HEK293 (cell line): ENCODE measurements around the gene LEUTX.

Experiments
- CTCF ChIA-PET: fragments of 350-600 bp; formaldehyde crosslinking; extraction: SDS; loops from one replicate; lab custom pipeline; 2021; ENCODE audit warnings: antibody characterized with exemption; lab: Yijun Ruan, JAX
- POLR2A ChIA-PET: fragments of 300-600 bp; formaldehyde crosslinking; extraction: SDS; loops from one replicate; lab custom pipeline; 2020; ENCODE audit warnings: antibody characterized with exemption, inconsistent platforms; lab: Yijun Ruan, JAX
- H3K27ac ChIP-seq: fragments of 200-500 bp; sonication (Bioruptor generic); 2 replicates; pipeline ENCODE4 v1.5.1; 2014; ENCODE audit warnings: low read depth, low read length, control low read depth, inconsistent platforms; ENCODE audit errors: extremely low read depth
- H3K36me3 ChIP-seq, 2 experiments: fragments of 200-500 bp in 1 of 2; sonication (Bioruptor generic) in 1 of 2; 1 replicate in 1 of 2; 2 replicates in 1 of 2; pipeline ENCODE4 v1.5.1; 2014 to 2017; ENCODE audit warnings: inconsistent platforms in 2 of 2, low read length in 2 of 2; ENCODE audit not compliant: control insufficient read depth in 2 of 2, insufficient read depth in 1 of 2
- H3K4me1 ChIP-seq: fragments of 200-500 bp; sonication (Bioruptor generic); 2 replicates; pipeline ENCODE4 v1.5.1; 2014; ENCODE audit warnings: mild to moderate bottlenecking, low read length, inconsistent platforms; ENCODE audit not compliant: control insufficient read depth, insufficient read depth
- H3K4me3 ChIP-seq: 2 replicates; pipeline ENCODE4 v1.5.1; 2011; ENCODE audit warnings: low read depth, mild to moderate bottlenecking, control low read depth, low read length, moderate library complexity
- H3K9me3 ChIP-seq: fragments of 200-500 bp; sonication (Bioruptor generic); 2 replicates; pipeline ENCODE4 v1.5.1; 2014; ENCODE audit warnings: low read depth, low read length, inconsistent platforms; ENCODE audit not compliant: control insufficient read depth, insufficient read depth
- GLI4 ChIP-seq: fragments of 450-650 bp; formaldehyde crosslinking; IDR thresholded peaks from 2 replicates; pipeline ENCODE4 v1.5.1; 2016; ENCODE audit warnings: missing biosample characterization, missing genetic modification characterization
- GLIS1 ChIP-seq: fragments of 450-650 bp; formaldehyde crosslinking; IDR thresholded peaks from 2 replicates; pipeline ENCODE4 v1.5.1; 2016; ENCODE audit warnings: missing biosample characterization, missing genetic modification characterization
- PRDM10 ChIP-seq: fragments of 450-650 bp; formaldehyde crosslinking; IDR thresholded peaks from 2 replicates; pipeline ENCODE4 v1.5.1; 2016; ENCODE audit warnings: missing biosample characterization, missing genetic modification characterization
- SETDB1 ChIP-seq: IDR thresholded peaks from one replicate; pipeline ENCODE4 v1.6.1; 2017; ENCODE audit warnings: mild to moderate bottlenecking, low read length, moderate library complexity, mixed read lengths; ENCODE audit not compliant: insufficient read length
- WT1 ChIP-seq: fragments of 450-650 bp; formaldehyde crosslinking; IDR thresholded peaks from 2 replicates; pipeline ENCODE4 v1.5.1; 2016; ENCODE audit warnings: missing biosample characterization, missing genetic modification characterization
- YY2 ChIP-seq: fragments of 450-650 bp; formaldehyde crosslinking; IDR thresholded peaks from 2 replicates; pipeline ENCODE4 v1.5.1; 2016; ENCODE audit warnings: missing biosample characterization, missing genetic modification characterization
- ZNF138 ChIP-seq: fragments of 450-650 bp; formaldehyde crosslinking; IDR thresholded peaks from 2 replicates; pipeline ENCODE4 v1.5.1; 2016; ENCODE audit warnings: missing biosample characterization, missing genetic modification characterization, borderline replicate concordance
- ZNF16 ChIP-seq: fragments of 450-650 bp; formaldehyde crosslinking; IDR thresholded peaks from 2 replicates; pipeline ENCODE4 v1.5.1; 2016; ENCODE audit warnings: low read depth, missing biosample characterization, missing genetic modification characterization
- ZNF2 ChIP-seq: fragments of 450-650 bp; formaldehyde crosslinking; IDR thresholded peaks from 2 replicates; pipeline ENCODE4 v1.5.1; 2016; ENCODE audit warnings: missing biosample characterization, missing genetic modification characterization
- ZNF223 ChIP-seq: fragments of 450-650 bp; formaldehyde crosslinking; IDR thresholded peaks from 2 replicates; pipeline ENCODE4 v1.5.1; 2016; ENCODE audit warnings: missing biosample characterization, missing genetic modification characterization
- ZNF239 ChIP-seq: fragments of 450-650 bp; formaldehyde crosslinking; IDR thresholded peaks from 2 replicates; pipeline ENCODE4 v1.5.1; 2016; ENCODE audit warnings: missing biosample characterization, missing genetic modification characterization
- ZNF501 ChIP-seq: fragments of 450-650 bp; formaldehyde crosslinking; IDR thresholded peaks from 2 replicates; pipeline ENCODE4 v1.5.1; 2016; ENCODE audit warnings: missing biosample characterization, missing genetic modification characterization
- ZNF555 ChIP-seq: fragments of 450-650 bp; formaldehyde crosslinking; conservative IDR thresholded peaks from 2 replicates; pipeline ENCODE4 v1.5.1; 2017; ENCODE audit warnings: missing biosample characterization, mild to moderate bottlenecking, missing genetic modification characterization, inconsistent platforms
- ZNF580 ChIP-seq: fragments of 450-650 bp; formaldehyde crosslinking; IDR thresholded peaks from 2 replicates; pipeline ENCODE4 v1.5.1; 2016; ENCODE audit warnings: missing biosample characterization, missing genetic modification characterization
- ZNF621 ChIP-seq: fragments of 450-650 bp; formaldehyde crosslinking; IDR thresholded peaks from 2 replicates; pipeline ENCODE4 v1.5.1; 2017; ENCODE audit warnings: missing biosample characterization, missing genetic modification characterization
- ZNF624 ChIP-seq: fragments of 450-650 bp; formaldehyde crosslinking; IDR thresholded peaks from 2 replicates; pipeline ENCODE4 v1.5.1; 2017; ENCODE audit warnings: missing biosample characterization, missing genetic modification characterization
- ZNF626 ChIP-seq: fragments of 450-650 bp; sonication (Bioruptor Pico); formaldehyde crosslinking; IDR thresholded peaks from 2 replicates; pipeline ENCODE4 v1.5.1; 2018; ENCODE audit warnings: missing biosample characterization, missing genetic modification characterization, inconsistent platforms
- TF ChIP-seq, protein P1 (sequence below): fragments of 450-650 bp; IDR thresholded peaks from 2 replicates; pipeline ENCODE4 v1.5.1; 2018; ENCODE audit warnings: missing biosample characterization, missing genetic modification characterization
- TF ChIP-seq, protein P2 (sequence below): fragments of 450-650 bp; formaldehyde crosslinking; IDR thresholded peaks from 2 replicates; pipeline ENCODE4 v1.5.1; 2016; ENCODE audit warnings: missing biosample characterization, missing genetic modification characterization
- TF ChIP-seq, protein P3 (sequence below): fragments of 450-650 bp; formaldehyde crosslinking; conservative IDR thresholded peaks from 2 replicates; pipeline ENCODE4 v1.5.1; 2016; ENCODE audit warnings: low read depth, missing biosample characterization, missing genetic modification characterization

The LEUTX gene

GRCh38 chr19:39830406-39830805, 51.8 kb downstream of the LEUTX start:
- TF ChIP-seq ZNF624 (no peak), ZNF16 (tag by site-specific recombination) (no peak), GLIS1 (no peak), ZNF138 (tag by site-specific recombination) (no peak), ZNF239 (tag by site-specific recombination) (no peak), ZNF2 (no peak), YY2 (tag by site-specific recombination) (no peak), GLI4 (tag by site-specific recombination) (no peak), WT1 (tag by site-specific recombination) (no peak), SETDB1 (no peak)
- TF ChIP-seq, protein P1, sequence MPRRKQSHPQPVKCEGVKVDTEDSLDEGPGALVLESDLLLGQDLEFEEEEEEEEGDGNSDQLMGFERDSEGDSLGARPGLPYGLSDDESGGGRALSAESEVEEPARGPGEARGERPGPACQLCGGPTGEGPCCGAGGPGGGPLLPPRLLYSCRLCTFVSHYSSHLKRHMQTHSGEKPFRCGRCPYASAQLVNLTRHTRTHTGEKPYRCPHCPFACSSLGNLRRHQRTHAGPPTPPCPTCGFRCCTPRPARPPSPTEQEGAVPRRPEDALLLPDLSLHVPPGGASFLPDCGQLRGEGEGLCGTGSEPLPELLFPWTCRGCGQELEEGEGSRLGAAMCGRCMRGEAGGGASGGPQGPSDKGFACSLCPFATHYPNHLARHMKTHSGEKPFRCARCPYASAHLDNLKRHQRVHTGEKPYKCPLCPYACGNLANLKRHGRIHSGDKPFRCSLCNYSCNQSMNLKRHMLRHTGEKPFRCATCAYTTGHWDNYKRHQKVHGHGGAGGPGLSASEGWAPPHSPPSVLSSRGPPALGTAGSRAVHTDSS (tag by site-specific recombination) = no peak
- TF ChIP-seq, protein P2, sequence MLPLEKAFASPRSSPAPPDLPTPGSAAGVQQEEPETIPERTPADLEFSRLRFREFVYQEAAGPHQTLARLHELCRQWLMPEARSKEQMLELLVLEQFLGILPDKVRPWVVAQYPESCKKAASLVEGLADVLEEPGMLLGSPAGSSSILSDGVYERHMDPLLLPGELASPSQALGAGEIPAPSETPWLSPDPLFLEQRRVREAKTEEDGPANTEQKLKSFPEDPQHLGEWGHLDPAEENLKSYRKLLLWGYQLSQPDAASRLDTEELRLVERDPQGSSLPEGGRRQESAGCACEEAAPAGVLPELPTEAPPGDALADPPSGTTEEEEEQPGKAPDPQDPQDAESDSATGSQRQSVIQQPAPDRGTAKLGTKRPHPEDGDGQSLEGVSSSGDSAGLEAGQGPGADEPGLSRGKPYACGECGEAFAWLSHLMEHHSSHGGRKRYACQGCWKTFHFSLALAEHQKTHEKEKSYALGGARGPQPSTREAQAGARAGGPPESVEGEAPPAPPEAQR = no peak
- TF ChIP-seq, all 188 proteins: peak for 0
- POLR2A ChIA-PET = no interaction called here
- H3K4me3 ChIP-seq = no peak overlapping the region
- H3K4me1 ChIP-seq = peaks cover 18% of the 10 kb centered on the region
- H3K27ac ChIP-seq = no peak overlapping the region; the same call in 1 of the 2 replicates
- H3K36me3 ChIP-seq = peaks cover 75 to 80% of the 10 kb centered on the region in 2 experiments
- H3K9me3 ChIP-seq = no peaks in the 10 kb centered on the region
- CTCF ChIA-PET = interaction anchor here (2.9 kb wide), 1 partner anchor 13 kb away, joined by 18 read pairs; no protein-coding TSS in a partner anchor

DNA sequence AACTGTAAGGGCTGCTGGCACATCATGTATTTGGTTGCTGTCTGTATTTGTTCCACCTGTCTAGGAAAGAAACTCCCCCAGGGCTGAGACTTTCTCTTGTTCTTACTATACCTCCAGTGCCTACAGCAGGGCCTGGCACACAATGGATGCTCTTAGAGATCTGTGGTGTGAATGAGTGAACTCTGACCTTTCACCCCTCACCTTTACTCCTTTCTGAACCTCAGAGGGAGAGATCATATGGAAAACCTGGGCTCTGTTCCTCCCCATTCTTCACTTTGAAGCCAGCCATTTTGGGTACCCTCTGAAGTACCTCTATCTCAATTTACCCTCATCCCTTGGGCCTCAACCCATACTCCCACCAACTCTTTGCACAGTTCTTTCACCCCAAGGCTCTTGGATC, 52.2 kb downstream of the LEUTX start:
- Histone ChIP-seq H3K4me3 (no peak overlapping the region), H3K36me3 (peaks cover 76 to 80% of the 10 kb centered on the region in 2 experiments), H3K4me1 (peaks cover 18% of the 10 kb centered on the region), H3K9me3 (no peaks in the 10 kb centered on the region), H3K27ac (peak overlapping the region; percentile 95; the same call in 1 of the 2 replicates)
- CTCF ChIA-PET = interaction anchor here (0.6 kb wide), 1 partner anchor 36 kb away, joined by 3 read pairs; no protein-coding TSS in a partner anchor
- TF ChIP-seq, protein P3, sequence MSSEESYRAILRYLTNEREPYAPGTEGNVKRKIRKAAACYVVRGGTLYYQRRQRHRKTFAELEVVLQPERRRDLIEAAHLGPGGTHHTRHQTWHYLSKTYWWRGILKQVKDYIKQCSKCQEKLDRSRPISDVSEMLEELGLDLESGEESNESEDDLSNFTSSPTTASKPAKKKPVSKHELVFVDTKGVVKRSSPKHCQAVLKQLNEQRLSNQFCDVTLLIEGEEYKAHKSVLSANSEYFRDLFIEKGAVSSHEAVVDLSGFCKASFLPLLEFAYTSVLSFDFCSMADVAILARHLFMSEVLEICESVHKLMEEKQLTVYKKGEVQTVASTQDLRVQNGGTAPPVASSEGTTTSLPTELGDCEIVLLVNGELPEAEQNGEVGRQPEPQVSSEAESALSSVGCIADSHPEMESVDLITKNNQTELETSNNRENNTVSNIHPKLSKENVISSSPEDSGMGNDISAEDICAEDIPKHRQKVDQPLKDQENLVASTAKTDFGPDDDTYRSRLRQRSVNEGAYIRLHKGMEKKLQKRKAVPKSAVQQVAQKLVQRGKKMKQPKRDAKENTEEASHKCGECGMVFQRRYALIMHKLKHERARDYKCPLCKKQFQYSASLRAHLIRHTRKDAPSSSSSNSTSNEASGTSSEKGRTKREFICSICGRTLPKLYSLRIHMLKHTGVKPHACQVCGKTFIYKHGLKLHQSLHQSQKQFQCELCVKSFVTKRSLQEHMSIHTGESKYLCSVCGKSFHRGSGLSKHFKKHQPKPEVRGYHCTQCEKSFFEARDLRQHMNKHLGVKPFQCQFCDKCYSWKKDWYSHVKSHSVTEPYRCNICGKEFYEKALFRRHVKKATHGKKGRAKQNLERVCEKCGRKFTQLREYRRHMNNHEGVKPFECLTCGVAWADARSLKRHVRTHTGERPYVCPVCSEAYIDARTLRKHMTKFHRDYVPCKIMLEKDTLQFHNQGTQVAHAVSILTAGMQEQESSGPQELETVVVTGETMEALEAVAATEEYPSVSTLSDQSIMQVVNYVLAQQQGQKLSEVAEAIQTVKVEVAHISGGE = 0 out of 2 replicates have a peak, but pooled peaks have one; percentile 2
- no peak for TF ChIP-seq ZNF555
- POLR2A ChIA-PET = no interaction called here

DNA sequence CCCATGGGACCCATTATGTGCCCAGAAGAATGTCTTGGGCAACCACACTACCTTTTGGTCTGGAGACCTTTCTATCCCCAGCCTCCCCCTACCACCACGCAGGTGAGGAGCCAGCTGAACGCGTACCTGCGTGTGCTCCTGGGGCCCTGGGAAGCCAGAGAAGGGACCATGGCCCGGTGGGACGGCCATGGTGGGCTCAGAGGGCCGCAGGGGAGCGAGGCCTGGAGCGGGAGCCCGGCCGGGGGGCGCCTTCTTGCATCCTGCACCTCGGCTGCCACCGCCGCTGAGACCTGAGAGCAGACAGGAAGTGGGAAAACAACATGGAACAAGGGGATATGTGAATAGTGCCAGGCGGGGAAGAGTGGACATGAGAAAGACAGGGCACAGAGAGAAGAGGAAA, 53.0 kb downstream of the LEUTX start:
- CTCF ChIA-PET = no interaction called here
- H3K4me1 ChIP-seq = peaks cover 18% of the 10 kb centered on the region
- TF ChIP-seq ZNF626 = no peak
- no peak for TF ChIP-seq ZNF580 (tag by site-specific recombination)
- 0 out of 2 replicates have a peak, but pooled peaks have one; percentile 54 for TF ChIP-seq ZNF621 (tag by site-specific recombination)
- TF ChIP-seq PRDM10 (tag by site-specific recombination) = no peak
- no peak for TF ChIP-seq ZNF501 (tag by site-specific recombination)
- no peak for TF ChIP-seq ZNF223 (tag by site-specific recombination)

More for the DNA sequence above, 53.0 kb downstream of the LEUTX start:
- no peak overlapping the region for H3K4me3 ChIP-seq
- POLR2A ChIA-PET = no interaction called here
- H3K27ac ChIP-seq = peak overlapping the region; percentile 95
- H3K9me3 ChIP-seq = no peaks in the 10 kb centered on the region
- H3K36me3 ChIP-seq = peaks cover 76 to 80% of the 10 kb centered on the region in 2 experiments
